ENCODE measurements around the gene WFIKKN2. TPM values are rescaled to one million over a fixed set of nuclear protein-coding genes. Genes with fewer than 3 reads are reported as not detected.

WFIKKN2 gene
- total and polyA plus RNA-seq, 2 of the 13 experiments (the other 11 are each of a cell fraction or from before 2014, with no cell fraction given) = not detected

GRCh38 chr17:50865060-50865867 is 29.9 kb downstream of the WFIKKN2 start (continued):
- TF ChIP-seq, protein P1, sequence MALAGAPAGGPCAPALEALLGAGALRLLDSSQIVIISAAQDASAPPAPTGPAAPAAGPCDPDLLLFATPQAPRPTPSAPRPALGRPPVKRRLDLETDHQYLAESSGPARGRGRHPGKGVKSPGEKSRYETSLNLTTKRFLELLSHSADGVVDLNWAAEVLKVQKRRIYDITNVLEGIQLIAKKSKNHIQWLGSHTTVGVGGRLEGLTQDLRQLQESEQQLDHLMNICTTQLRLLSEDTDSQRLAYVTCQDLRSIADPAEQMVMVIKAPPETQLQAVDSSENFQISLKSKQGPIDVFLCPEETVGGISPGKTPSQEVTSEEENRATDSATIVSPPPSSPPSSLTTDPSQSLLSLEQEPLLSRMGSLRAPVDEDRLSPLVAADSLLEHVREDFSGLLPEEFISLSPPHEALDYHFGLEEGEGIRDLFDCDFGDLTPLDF (CRISPR knock-in tag; IDR thresholded peaks at IDR 0.05) = 0 out of 2 replicates have a peak, but pooled peaks have one; percentile 25
- TF ChIP-seq, protein P2, sequence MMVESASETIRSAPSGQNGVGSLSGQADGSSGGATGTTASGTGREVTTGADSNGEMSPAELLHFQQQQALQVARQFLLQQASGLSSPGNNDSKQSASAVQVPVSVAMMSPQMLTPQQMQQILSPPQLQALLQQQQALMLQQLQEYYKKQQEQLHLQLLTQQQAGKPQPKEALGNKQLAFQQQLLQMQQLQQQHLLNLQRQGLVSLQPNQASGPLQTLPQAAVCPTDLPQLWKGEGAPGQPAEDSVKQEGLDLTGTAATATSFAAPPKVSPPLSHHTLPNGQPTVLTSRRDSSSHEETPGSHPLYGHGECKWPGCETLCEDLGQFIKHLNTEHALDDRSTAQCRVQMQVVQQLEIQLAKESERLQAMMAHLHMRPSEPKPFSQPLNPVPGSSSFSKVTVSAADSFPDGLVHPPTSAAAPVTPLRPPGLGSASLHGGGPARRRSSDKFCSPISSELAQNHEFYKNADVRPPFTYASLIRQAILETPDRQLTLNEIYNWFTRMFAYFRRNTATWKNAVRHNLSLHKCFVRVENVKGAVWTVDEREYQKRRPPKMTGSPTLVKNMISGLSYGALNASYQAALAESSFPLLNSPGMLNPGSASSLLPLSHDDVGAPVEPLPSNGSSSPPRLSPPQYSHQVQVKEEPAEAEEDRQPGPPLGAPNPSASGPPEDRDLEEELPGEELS (CRISPR knock-in tag; IDR thresholded peaks at IDR 0.05) = peak; percentile 38; the same call in 1 of the 2 replicates
- no peak for TF ChIP-seq FOXO1 (CRISPR knock-in tag; IDR thresholded peaks at IDR 0.05)
- TF ChIP-seq FLYWCH1 (CRISPR knock-in tag; IDR thresholded peaks at IDR 0.05) = no peak
- 0 out of 2 replicates have a peak, but pooled peaks have one; percentile 6 for TF ChIP-seq SKIL (CRISPR knock-in tag; IDR thresholded peaks at IDR 0.05; ENCODE audit: borderline replicate concordance)
- TF ChIP-seq, protein P3, sequence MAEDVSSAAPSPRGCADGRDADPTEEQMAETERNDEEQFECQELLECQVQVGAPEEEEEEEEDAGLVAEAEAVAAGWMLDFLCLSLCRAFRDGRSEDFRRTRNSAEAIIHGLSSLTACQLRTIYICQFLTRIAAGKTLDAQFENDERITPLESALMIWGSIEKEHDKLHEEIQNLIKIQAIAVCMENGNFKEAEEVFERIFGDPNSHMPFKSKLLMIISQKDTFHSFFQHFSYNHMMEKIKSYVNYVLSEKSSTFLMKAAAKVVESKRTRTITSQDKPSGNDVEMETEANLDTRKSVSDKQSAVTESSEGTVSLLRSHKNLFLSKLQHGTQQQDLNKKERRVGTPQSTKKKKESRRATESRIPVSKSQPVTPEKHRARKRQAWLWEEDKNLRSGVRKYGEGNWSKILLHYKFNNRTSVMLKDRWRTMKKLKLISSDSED (CRISPR knock-in tag; IDR thresholded peaks at IDR 0.05) = no peak
- TF ChIP-seq ZNF430 (CRISPR knock-in tag; IDR thresholded peaks at IDR 0.05) = 0 out of 2 replicates have a peak, but pooled peaks have one; percentile 35
- TF ChIP-seq, protein P4, sequence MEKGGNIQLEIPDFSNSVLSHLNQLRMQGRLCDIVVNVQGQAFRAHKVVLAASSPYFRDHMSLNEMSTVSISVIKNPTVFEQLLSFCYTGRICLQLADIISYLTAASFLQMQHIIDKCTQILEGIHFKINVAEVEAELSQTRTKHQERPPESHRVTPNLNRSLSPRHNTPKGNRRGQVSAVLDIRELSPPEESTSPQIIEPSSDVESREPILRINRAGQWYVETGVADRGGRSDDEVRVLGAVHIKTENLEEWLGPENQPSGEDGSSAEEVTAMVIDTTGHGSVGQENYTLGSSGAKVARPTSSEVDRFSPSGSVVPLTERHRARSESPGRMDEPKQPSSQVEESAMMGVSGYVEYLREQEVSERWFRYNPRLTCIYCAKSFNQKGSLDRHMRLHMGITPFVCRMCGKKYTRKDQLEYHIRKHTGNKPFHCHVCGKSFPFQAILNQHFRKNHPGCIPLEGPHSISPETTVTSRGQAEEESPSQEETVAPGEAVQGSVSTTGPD (CRISPR knock-in tag; IDR thresholded peaks at IDR 0.05) = no peak
- TF ChIP-seq FOXK2 (IDR thresholded peaks at IDR 0.05) = no peak
- TF ChIP-seq, protein P5, sequence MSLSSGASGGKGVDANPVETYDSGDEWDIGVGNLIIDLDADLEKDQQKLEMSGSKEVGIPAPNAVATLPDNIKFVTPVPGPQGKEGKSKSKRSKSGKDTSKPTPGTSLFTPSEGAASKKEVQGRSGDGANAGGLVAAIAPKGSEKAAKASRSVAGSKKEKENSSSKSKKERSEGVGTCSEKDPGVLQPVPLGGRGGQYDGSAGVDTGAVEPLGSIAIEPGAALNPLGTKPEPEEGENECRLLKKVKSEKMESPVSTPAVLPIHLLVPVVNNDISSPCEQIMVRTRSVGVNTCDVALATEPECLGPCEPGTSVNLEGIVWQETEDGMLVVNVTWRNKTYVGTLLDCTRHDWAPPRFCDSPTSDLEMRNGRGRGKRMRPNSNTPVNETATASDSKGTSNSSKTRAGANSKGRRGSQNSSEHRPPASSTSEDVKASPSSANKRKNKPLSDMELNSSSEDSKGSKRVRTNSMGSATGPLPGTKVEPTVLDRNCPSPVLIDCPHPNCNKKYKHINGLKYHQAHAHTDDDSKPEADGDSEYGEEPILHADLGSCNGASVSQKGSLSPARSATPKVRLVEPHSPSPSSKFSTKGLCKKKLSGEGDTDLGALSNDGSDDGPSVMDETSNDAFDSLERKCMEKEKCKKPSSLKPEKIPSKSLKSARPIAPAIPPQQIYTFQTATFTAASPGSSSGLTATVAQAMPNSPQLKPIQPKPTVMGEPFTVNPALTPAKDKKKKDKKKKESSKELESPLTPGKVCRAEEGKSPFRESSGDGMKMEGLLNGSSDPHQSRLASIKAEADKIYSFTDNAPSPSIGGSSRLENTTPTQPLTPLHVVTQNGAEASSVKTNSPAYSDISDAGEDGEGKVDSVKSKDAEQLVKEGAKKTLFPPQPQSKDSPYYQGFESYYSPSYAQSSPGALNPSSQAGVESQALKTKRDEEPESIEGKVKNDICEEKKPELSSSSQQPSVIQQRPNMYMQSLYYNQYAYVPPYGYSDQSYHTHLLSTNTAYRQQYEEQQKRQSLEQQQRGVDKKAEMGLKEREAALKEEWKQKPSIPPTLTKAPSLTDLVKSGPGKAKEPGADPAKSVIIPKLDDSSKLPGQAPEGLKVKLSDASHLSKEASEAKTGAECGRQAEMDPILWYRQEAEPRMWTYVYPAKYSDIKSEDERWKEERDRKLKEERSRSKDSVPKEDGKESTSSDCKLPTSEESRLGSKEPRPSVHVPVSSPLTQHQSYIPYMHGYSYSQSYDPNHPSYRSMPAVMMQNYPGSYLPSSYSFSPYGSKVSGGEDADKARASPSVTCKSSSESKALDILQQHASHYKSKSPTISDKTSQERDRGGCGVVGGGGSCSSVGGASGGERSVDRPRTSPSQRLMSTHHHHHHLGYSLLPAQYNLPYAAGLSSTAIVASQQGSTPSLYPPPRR (CRISPR knock-in tag; IDR thresholded peaks at IDR 0.05; ENCODE audit: borderline replicate concordance) = 0 out of 2 replicates have a peak, but pooled peaks have one; percentile 13
- 0 out of 2 replicates have a peak, but pooled peaks have one; percentile 70 for TF ChIP-seq ZNF124 (CRISPR knock-in tag; IDR thresholded peaks at IDR 0.05)
- TF ChIP-seq, protein P6, sequence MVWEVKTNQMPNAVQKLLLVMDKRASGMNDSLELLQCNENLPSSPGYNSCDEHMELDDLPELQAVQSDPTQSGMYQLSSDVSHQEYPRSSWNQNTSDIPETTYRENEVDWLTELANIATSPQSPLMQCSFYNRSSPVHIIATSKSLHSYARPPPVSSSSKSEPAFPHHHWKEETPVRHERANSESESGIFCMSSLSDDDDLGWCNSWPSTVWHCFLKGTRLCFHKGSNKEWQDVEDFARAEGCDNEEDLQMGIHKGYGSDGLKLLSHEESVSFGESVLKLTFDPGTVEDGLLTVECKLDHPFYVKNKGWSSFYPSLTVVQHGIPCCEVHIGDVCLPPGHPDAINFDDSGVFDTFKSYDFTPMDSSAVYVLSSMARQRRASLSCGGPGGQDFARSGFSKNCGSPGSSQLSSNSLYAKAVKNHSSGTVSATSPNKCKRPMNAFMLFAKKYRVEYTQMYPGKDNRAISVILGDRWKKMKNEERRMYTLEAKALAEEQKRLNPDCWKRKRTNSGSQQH (CRISPR knock-in tag; IDR thresholded peaks at IDR 0.05; ENCODE audit: low read depth) = 0 out of 2 replicates have a peak, but pooled peaks have one; percentile 23
